Lung (tissue), 12 donors: Measurements from ENCODE around the gene DECR2. TPM values are rescaled to one million over a fixed set of nuclear protein-coding genes. Genes with fewer than 3 reads are reported as not detected.

Source experiments
- ATAC-seq: fragments of 200-7000 bp; cut with Tn5 transposase; one replicate; pipeline ENCODE4 v1.9.1; 2020; ENCODE audit warnings: moderate number of reproducible peaks; ENCODE audit not compliant: insufficient read depth, low FRiP score
- DNase-seq, 3 donors: peaks; one replicate each; pipeline ENCODE4 v3.0.0-alpha.2; 2013 to 2017
- H3K27ac ChIP-seq, 2 donors: one replicate each; pipeline ENCODE4 v1.5.1; 2013; ENCODE audit warnings: mild to moderate bottlenecking in 2 of 2, moderate library complexity in 2 of 2, control low read depth in 1 of 2, inconsistent platforms in 1 of 2, low read depth in 1 of 2, low read length in 1 of 2
- H3K27me3 ChIP-seq, 3 donors: one replicate each; pipeline ENCODE4 v1.5.1; 2013; ENCODE audit warnings: low read length in 2 of 3; ENCODE audit not compliant: control insufficient read depth in 3 of 3, insufficient read depth in 3 of 3
- H3K36me3 ChIP-seq, 4 donors: one replicate each; pipeline ENCODE4 v1.5.1; 2013; ENCODE audit warnings: low read length in 4 of 4, mild to moderate bottlenecking in 1 of 4, moderate library complexity in 1 of 4; ENCODE audit not compliant: control insufficient read depth in 4 of 4, insufficient read depth in 4 of 4
- H3K4me1 ChIP-seq, 5 donors: one replicate each; pipeline ENCODE4 v1.5.1; 2013; ENCODE audit warnings: low read length in 5 of 5, mild to moderate bottlenecking in 2 of 5, moderate library complexity in 1 of 5; ENCODE audit not compliant: control insufficient read depth in 5 of 5, insufficient read depth in 5 of 5
- H3K4me3 ChIP-seq: one replicate; pipeline ENCODE4 v1.5.1; 2013; ENCODE audit warnings: mild to moderate bottlenecking, control low read depth, moderate library complexity
- H3K9ac ChIP-seq, 2 donors: one replicate each; pipeline ENCODE4 v1.5.1; 2013; ENCODE audit warnings: low read length in 2 of 2, control low read depth in 1 of 2; ENCODE audit not compliant: insufficient read depth in 1 of 2
- H3K9me3 ChIP-seq, 4 donors: one replicate each; pipeline ENCODE4 v1.5.1; 2013; ENCODE audit warnings: low read length in 3 of 4, mild to moderate bottlenecking in 1 of 4, moderate library complexity in 1 of 4; ENCODE audit not compliant: control insufficient read depth in 4 of 4, insufficient read depth in 3 of 4
- CTCF ChIP-seq: IDR thresholded peaks from 2 replicates; pipeline ENCODE4 v1.5.1; 2012; ENCODE audit warnings: mild to moderate bottlenecking; ENCODE audit errors: control extremely low read depth, extremely low read depth
- WGBS, 2 donors: extraction: QIAGEN DNeasy Blood & Tissue Kit; methylation state at CpG; one replicate each; pipeline ENCODE4 v1.1.7; 2013; 5-methylcytosine and 5-hydroxymethylcytosine counted together
- polyA plus RNA-seq, 2 donors: library from polyadenylated mRNA; stranded (reverse); fragments of 200-250 nt; gene quantifications; one replicate each; pipeline ENCODE4 v1.2.1, GENCODE V29; 2013
- total RNA-seq, 2 donors: library from RNA; depleted of rRNA in 1 of 2; stranded (reverse); fragments of >200 nt in 1 of 2; gene quantifications; one replicate each; pipeline ENCODE4 v1.2.1, GENCODE V29; 2014 to 2021
- donor health status: control.
- donor health status: control.
- donor health status: Bipolar disorder and iron deficiency.
- donor health status: healthy.
- donor health status: DM: yes; HTN: yes; CAD: no.

DECR2 gene
- total and polyA plus RNA-seq, 4 donors: 5.2 to 18.3 (median 15.7) TPM

GRCh38 chr16:375212-375611 lies 26.5 kb upstream of the DECR2 start:
- Histone ChIP-seq H3K4me3 (no peak overlapping the region), H3K4me1 (peaks cover 0 to 12% (median 4%) of the 10 kb centered on the region in 5 donors), H3K9ac (no peak overlapping the region), H3K27ac (no peak overlapping the region), H3K9me3 (no peaks in the 10 kb centered on the region), H3K27me3 (no peaks in the 10 kb centered on the region), H3K36me3 (peaks cover 0 to 61% (median 3%) of the 10 kb centered on the region in 4 donors)
- ATAC-seq: no peak
- TF ChIP-seq CTCF: no peak
- WGBS, 2 donors: 95 to 98% methylated on average over 23 of the region's 23 CpGs
- no peak for DNase-seq

- no peak overlapping the region for H3K4me3 ChIP-seq
- DNase-seq: no peak
- TF ChIP-seq CTCF: no peak
- peaks cover 0 to 11% (median 4%) of the 10 kb centered on the region in 5 donors for H3K4me1 ChIP-seq
- no peak overlapping the region for H3K9ac ChIP-seq
- no peak overlapping the region for H3K27ac ChIP-seq
- H3K9me3 ChIP-seq: no peaks in the 10 kb centered on the region
- H3K27me3 ChIP-seq: no peaks in the 10 kb centered on the region
- WGBS, 2 donors: 96% methylated on average over 40 to 44 of the region's 44 CpGs
- no peak for ATAC-seq
- peaks cover 0 to 61% (median 3%) of the 10 kb centered on the region in 4 donors for H3K36me3 ChIP-seq
These were observed 25.5 kb upstream of the DECR2 start for GRCh38 chr16:375927-376816.

- H3K4me1 ChIP-seq: peaks cover 0 to 14% (median 4%) of the 10 kb centered on the region in 5 donors
- no peak for TF ChIP-seq CTCF
- H3K36me3 ChIP-seq: peaks cover 0 to 55% (median 3%) of the 10 kb centered on the region in 4 donors
- H3K9ac ChIP-seq: no peak overlapping the region
- H3K4me3 ChIP-seq: no peak overlapping the region
- ATAC-seq: no peak
- H3K9me3 ChIP-seq: no peaks in the 10 kb centered on the region
- DNase-seq: no peak
- 93 to 95% methylated on average over 26 of the region's 26 CpGs for WGBS, 2 donors
- no peaks in the 10 kb centered on the region for H3K27me3 ChIP-seq
- H3K27ac ChIP-seq: no peak overlapping the region
These were observed 24.8 kb upstream of the DECR2 start for GRCh38 chr16:376817-377418.
